AG08396 (cell line): ENCODE measurements around the gene HSPBP1.

Experiments
- DNase-seq: peaks from one replicate; pipeline ENCODE4 v3.0.0; 2012; ENCODE audit warnings: low spot score, mixed read lengths

Gene HSPBP1

DNA sequence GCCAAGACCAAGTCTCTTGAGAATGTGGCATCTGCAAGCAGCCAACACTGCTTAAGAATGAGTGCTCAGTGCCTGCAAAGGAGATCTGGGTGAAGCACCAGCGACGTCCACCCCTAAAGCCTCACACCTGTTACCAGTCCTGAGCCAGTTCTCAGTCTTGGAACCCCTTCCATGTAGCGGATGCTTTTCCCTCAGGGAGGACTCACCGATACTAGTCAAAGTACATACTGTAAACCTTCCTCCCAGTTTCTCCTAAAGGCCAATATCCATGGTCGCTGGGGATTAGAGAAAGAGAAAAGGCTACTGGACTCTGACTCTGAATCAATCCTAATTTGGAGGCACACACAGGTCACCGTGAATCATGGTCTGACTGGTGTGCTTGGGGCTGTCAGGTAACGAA lies 66.4 kb downstream of the HSPBP1 start:
- DNase-seq = no peak

DNA sequence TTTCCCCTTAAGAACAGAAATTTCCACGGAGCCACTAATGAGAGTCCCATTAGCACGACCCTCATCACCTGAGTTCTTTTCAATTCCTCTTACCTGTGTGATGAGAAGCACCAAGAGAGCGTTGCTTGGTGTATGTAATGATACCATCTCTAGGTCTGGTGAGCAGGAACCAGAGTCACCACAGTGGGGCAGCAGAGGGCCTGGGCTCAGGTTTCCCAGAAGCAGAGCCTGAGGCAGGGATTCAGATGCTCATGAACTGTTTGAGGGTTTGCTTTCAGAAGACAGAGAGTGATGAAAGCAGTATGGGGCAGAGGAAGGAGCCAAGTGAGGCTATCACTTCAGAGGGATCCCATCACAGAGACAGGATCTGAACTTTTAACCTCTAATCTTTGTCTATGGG lies 67.5 kb downstream of the HSPBP1 start:
- no peak for DNase-seq
